HG03469 (cell line): ENCODE data around the gene PCNX1.
"Not testable (repeated sequence)": the region's sequence is repeated elsewhere in the genome, so short reads cannot be mapped to it uniquely, and the experiment has no call there.

Experiments
- ATAC-seq: cut with Tn5 transposase; IDR thresholded peaks from one replicate; pipeline ENCODE4 v1.9.1; 2021; ENCODE audit warnings: mild to moderate bottlenecking, moderate library complexity, moderate number of reproducible peaks; ENCODE audit not compliant: unreplicated experiment

PCNX1 gene

GRCh38 chr14:71141701-71142374 is 234.6 kb downstream of the PCNX1 start:
- ATAC-seq = no peak

- no peak for ATAC-seq
Observed at GRCh38 chr14:71142375-71143038, 235.2 kb downstream of the PCNX1 start.

- no peak for ATAC-seq
Observed at GRCh38 chr14:71143381-71144290, 236.4 kb downstream of the PCNX1 start.

GRCh38 chr14:71147335-71147734 is 240.1 kb downstream of the PCNX1 start:
- not testable (repeated sequence) for ATAC-seq

GRCh38 chr14:71148627-71149026 is 241.4 kb downstream of the PCNX1 start:
- no peak for ATAC-seq

- ATAC-seq = no peak
Observed at GRCh38 chr14:71150737-71151136, 243.5 kb downstream of the PCNX1 start.

- no peak for ATAC-seq
Observed at GRCh38 chr14:71155743-71156142, 248.5 kb downstream of the PCNX1 start.

GRCh38 chr14:71163050-71163841 is 256.0 kb downstream of the PCNX1 start:
- ATAC-seq = no peak

GRCh38 chr14:71163842-71164629 is 256.8 kb downstream of the PCNX1 start:
- ATAC-seq = no peak
